ENCODE data around the gene TBX19. TPM values are rescaled to one million over a fixed set of nuclear protein-coding genes. Genes with fewer than 3 reads are reported as not detected.
"Not testable (repeated sequence)": the region's sequence is repeated elsewhere in the genome, so short reads cannot be mapped to it uniquely, and the experiment has no call there.

The TBX19 gene
- total and polyA plus RNA-seq, 2 of the 8 experiments (the other 6 are each of a cell fraction or from before 2014, with no cell fraction given), result 1.0 to 1.8 TPM

- not testable (repeated sequence) for H3K27me3 ChIP-seq (replicated peaks in 1 of 4; ENCODE audit: control insufficient read depth in 3 of 4, extremely low read depth in 1 of 4, insufficient read depth in 3 of 4, low read length in 3 of 4); H3K14ac ChIP-seq (ENCODE audit: insufficient read length); H2AK5ac ChIP-seq (ENCODE audit: low read depth, low read length); H3K56ac ChIP-seq (replicated peaks; ENCODE audit: insufficient read length, low read depth, low read length); H2BK20ac ChIP-seq (ENCODE audit: low read length); H4K91ac ChIP-seq (replicated peaks; ENCODE audit: insufficient read length, low read length); H3K27ac ChIP-seq (ENCODE audit: low read depth, low read length); DNase-seq (ENCODE audit: low read depth in 1 of 2, low spot score in 2 of 2); FAIRE-seq; H3K4ac ChIP-seq (replicated peaks; ENCODE audit: insufficient read length, low read depth, low read length); H4K5ac ChIP-seq (ENCODE audit: insufficient read length, low read depth, low read length); H3K23ac ChIP-seq (ENCODE audit: insufficient read length); H3K79me2 ChIP-seq (ENCODE audit: control insufficient read depth in 1 of 2, insufficient read depth in 2 of 2, low read length in 2 of 2); H3K9ac ChIP-seq (replicated peaks in 1 of 4; ENCODE audit: extremely low read depth in 1 of 4, low read depth in 3 of 4, low read length in 3 of 4); H3K23me2 ChIP-seq (ENCODE audit: low read depth, low read length); H2AFZ ChIP-seq (ENCODE audit: low read length); H3K18ac ChIP-seq (ENCODE audit: extremely low read depth, low read length); H2BK12ac ChIP-seq (ENCODE audit: low read depth, low read length); H2BK120ac ChIP-seq (replicated peaks; ENCODE audit: low read depth, low read length); H4K8ac ChIP-seq (ENCODE audit: extremely low read depth, insufficient read depth, low read length); H4K20me1 ChIP-seq (replicated peaks in 1 of 2; ENCODE audit: control insufficient read depth in 1 of 2, insufficient read depth in 2 of 2, low read length in 2 of 2); H3K4me1 ChIP-seq (replicated peaks in 1 of 4; ENCODE audit: control insufficient read depth in 3 of 4, insufficient read depth in 4 of 4, low read length in 3 of 4); H2BK15ac ChIP-seq (ENCODE audit: low read length); H2BK5ac ChIP-seq (ENCODE audit: low read depth, low read length); H3K9me3 ChIP-seq (ENCODE audit: insufficient read depth in 2 of 2, low read depth in 1 of 2, low read length in 1 of 2); H3K79me1 ChIP-seq (ENCODE audit: low read depth, low read length); H3K36me3 ChIP-seq (ENCODE audit: control insufficient read depth in 2 of 4, insufficient read depth in 4 of 4, low read length in 3 of 4)
- ChIA-PET POLR2A (ENCODE audit: partially characterized antibody) (interaction anchor here (0.6 to 1.3 kb wide), 4 partner anchors 13 to 64 kb away, joined by 3 read pairs; no protein-coding TSS in a partner anchor), CTCF (ENCODE audit: partially characterized antibody) (interaction anchor here (0.8 to 3.4 kb wide), 3 partner anchors 9 to 272 kb away, joined by 3 to 20 read pairs (median 6); no protein-coding TSS in a partner anchor)
- 77% methylated on average over 31 of the region's 36 CpGs; no CpG with 5 or more reads in 1 of the 2 experiments for WGBS, 2 experiments (ENCODE audit: extremely low coverage in 1 of 2, insufficient coverage in 1 of 2, insufficient read length in 1 of 2, insufficient replicate concordance in 2 of 2, low coverage in 1 of 2, low lambda C conversion rate in 2 of 2, missing lambda C conversion rate in 1 of 2)
- TF ChIP-seq YY1 (IDR thresholded peaks at IDR 0.05; ENCODE audit: low read depth, low read length), result 0 out of 2 replicates have a peak, but pooled peaks have one; percentile 33
- peak overlapping the region; percentile 33 to 49; a peak in 2 of 4 replicates for H3K4me2 ChIP-seq (ENCODE audit: insufficient read depth in 1 of 2, low read depth in 2 of 2, low read length in 2 of 2)
- peak overlapping the region in 3 of 4 experiments; percentile 1 to 48 (median 37); a peak in 2 of 8 replicates for H3K4me3 ChIP-seq (ENCODE audit: extremely low read depth in 1 of 4, insufficient read depth in 2 of 4, low read depth in 3 of 4, low read length in 4 of 4)
Observed at GRCh38 chr1:168354335-168355269, 73.9 kb downstream of the TBX19 start.

All from H1 (cell line).